Middle frontal gyrus (tissue), 1 donor: Measurements from ENCODE around the gene TRPV5.

Experiments
- DNase-seq: peaks from one replicate; pipeline ENCODE4 v3.0.0-alpha.2; 2015; ENCODE audit warnings: low spot score; ENCODE audit errors: extremely low spot score

TRPV5 gene

GRCh38 chr7:142910031-142910433 is 23.5 kb downstream of the TRPV5 start:
- DNase-seq = no peak

GRCh38 chr7:142908921-142909890 is 24.3 kb downstream of the TRPV5 start:
- no peak for DNase-seq

GRCh38 chr7:142908290-142908689 is 25.3 kb downstream of the TRPV5 start:
- no peak for DNase-seq

GRCh38 chr7:142906643-142907042 is 26.9 kb downstream of the TRPV5 start:
- no peak for DNase-seq

- no peak for DNase-seq
Observed at GRCh38 chr7:142905759-142906158, 27.8 kb downstream of the TRPV5 start.

- no peak for DNase-seq
Observed at GRCh38 chr7:142904128-142904527, 29.4 kb downstream of the TRPV5 start.

- DNase-seq = no peak
Observed at GRCh38 chr7:142901426-142902259, 31.9 kb downstream of the TRPV5 start.

- DNase-seq = no peak
Observed at GRCh38 chr7:142899661-142900060, 33.9 kb downstream of the TRPV5 start.

- no peak for DNase-seq
Observed at GRCh38 chr7:142898377-142899170, 35.0 kb downstream of the TRPV5 start.

GRCh38 chr7:142897691-142898090 is 35.9 kb downstream of the TRPV5 start:
- DNase-seq = no peak

- no peak for DNase-seq
Observed at GRCh38 chr7:142896741-142897379, 36.7 kb downstream of the TRPV5 start.

GRCh38 chr7:142896151-142896550 is 37.4 kb downstream of the TRPV5 start:
- no peak for DNase-seq

- DNase-seq = no peak
Observed at GRCh38 chr7:142894985-142895593, 38.5 kb downstream of the TRPV5 start.

GRCh38 chr7:142894112-142894984 is 39.2 kb downstream of the TRPV5 start:
- no peak for DNase-seq

- no peak for DNase-seq
Observed at GRCh38 chr7:142892951-142893350, 40.6 kb downstream of the TRPV5 start.

GRCh38 chr7:142891490-142892082 is 42.0 kb downstream of the TRPV5 start:
- DNase-seq = no peak

GRCh38 chr7:142890874-142891485 is 42.6 kb downstream of the TRPV5 start:
- DNase-seq = no peak

- no peak for DNase-seq
Observed at GRCh38 chr7:142889816-142890215, 43.7 kb downstream of the TRPV5 start.
